HG02642 (cell line): ENCODE measurements around the gene GBE1.
"Not testable (repeated sequence)": the region's sequence is repeated elsewhere in the genome, so short reads cannot be mapped to it uniquely, and the experiment has no call there.

Source experiments
- ATAC-seq: cut with Tn5 transposase; IDR thresholded peaks from one replicate; pipeline ENCODE4 v1.9.1; 2021; ENCODE audit warnings: mild to moderate bottlenecking; ENCODE audit not compliant: unreplicated experiment, poor library complexity

The GBE1 gene

GRCh38 chr3:81758275-81758674, 3.2 kb downstream of the GBE1 start:
- no peak for ATAC-seq

GRCh38 chr3:81753416-81754027, 7.9 kb downstream of the GBE1 start:
- ATAC-seq: peak; percentile 56

GRCh38 chr3:81752604-81753003, 8.8 kb downstream of the GBE1 start:
- no peak for ATAC-seq

DNA sequence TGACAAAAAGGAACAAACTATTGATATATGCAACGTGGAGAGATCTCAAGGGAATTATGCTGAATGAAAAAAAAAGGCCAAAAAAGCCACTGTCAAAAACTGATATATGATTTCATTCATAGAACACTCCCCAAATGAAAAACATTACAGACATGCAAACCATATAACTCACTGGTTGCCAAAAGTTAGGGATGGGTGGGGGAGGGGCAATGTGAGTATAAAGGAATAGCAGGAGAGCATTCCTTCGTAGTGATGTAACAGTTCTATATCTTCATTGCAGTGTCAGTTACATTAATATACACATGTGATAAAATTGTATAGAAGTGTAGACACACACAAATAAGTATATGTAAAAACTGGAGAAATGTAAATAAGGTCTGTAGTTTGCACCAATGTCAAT, 12.2 kb downstream of the GBE1 start:
- ATAC-seq: no peak

DNA sequence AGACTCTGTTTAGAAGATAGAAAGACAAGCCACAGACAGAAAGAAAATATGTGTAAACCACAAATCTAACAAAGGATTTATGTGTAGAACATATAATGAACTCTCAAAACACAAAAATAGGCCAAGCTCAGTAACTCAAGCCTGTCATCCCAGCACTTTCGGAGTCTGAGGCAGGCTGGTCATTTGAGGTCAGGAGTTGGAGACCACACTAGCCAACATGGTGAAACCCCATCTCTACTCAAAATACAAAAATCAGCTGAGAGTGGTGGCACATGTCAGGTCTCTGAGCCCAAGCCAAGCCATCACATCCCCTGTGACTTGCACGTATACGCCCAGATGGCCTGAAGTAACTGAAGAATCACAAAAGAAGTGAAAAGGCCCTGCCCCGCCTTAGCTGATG, 14.2 kb downstream of the GBE1 start:
- ATAC-seq: not testable (repeated sequence)

- ATAC-seq: no peak
These were observed 17.1 kb downstream of the GBE1 start for GRCh38 chr3:81744366-81744765.

- no peak for ATAC-seq
These were observed 18.1 kb downstream of the GBE1 start for GRCh38 chr3:81743096-81744025.

DNA sequence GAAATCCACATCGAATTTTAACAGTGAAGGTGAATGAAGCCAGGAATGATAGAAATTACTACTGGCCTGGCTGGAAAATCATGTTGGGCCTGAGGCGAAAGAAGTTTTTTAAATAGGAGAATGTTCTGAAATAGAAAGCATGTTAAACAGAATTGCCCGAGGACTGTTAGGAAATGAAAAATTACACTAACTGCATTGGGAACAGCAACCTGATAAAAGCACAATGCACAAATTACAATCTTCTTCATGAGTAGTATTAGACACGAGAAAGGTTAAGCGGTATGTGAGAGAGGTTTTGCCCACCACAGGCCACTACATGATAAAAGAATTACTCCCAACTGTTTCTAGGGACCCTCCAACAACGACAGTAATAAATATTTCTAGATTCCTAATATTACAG, 18.9 kb downstream of the GBE1 start:
- no peak for ATAC-seq

GRCh38 chr3:81741216-81741615, 20.2 kb downstream of the GBE1 start:
- no peak for ATAC-seq

DNA sequence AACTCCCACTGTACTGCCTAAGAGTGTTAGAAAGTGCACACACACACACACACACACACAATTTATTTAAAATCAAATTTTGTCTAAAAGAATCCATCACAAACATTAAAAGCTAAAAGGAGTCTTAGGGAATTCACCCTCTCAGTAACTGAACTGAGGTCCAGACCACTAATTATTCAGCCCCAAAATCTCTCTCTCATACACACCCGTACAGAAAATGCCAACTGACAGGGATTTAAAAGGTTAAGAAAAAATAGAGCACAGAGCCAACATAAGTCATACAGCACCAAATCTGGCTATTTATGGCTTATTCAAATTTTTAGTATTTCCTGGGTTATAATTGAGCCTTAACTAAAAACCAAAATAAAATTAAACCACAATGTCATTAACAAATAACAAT, 20.7 kb downstream of the GBE1 start:
- no peak for ATAC-seq

- ATAC-seq: no peak
These were observed 26.1 kb downstream of the GBE1 start for GRCh38 chr3:81735334-81735733.

- no peak for ATAC-seq
These were observed 26.7 kb downstream of the GBE1 start for GRCh38 chr3:81734742-81735141.

- no peak for ATAC-seq
These were observed 28.8 kb downstream of the GBE1 start for GRCh38 chr3:81732642-81733041.

GRCh38 chr3:81728766-81729544, 32.5 kb downstream of the GBE1 start:
- ATAC-seq: no peak

- ATAC-seq: no peak
These were observed 34.7 kb downstream of the GBE1 start for GRCh38 chr3:81726735-81727134.

GRCh38 chr3:81726132-81726531, 35.3 kb downstream of the GBE1 start:
- no peak for ATAC-seq

- ATAC-seq: no peak
These were observed 37.6 kb downstream of the GBE1 start for GRCh38 chr3:81723732-81724313.

GRCh38 chr3:81718311-81718710, 43.1 kb downstream of the GBE1 start:
- no peak for ATAC-seq

GRCh38 chr3:81716870-81717509, 44.5 kb downstream of the GBE1 start:
- no peak for ATAC-seq

- ATAC-seq: no peak
These were observed 48.4 kb downstream of the GBE1 start for GRCh38 chr3:81713031-81713430.
